ENCODE data around the gene TGFBI. TPM values are rescaled to one million over a fixed set of nuclear protein-coding genes. Genes with fewer than 3 reads are reported as not detected.

TGFBI gene
- total and polyA plus RNA-seq, 8 donors: 3.7 to 50.1 (median 14.3) TPM

- ATAC-seq (no peak), DNase-seq (no peak), FAIRE-seq (no peak)
- TF ChIP-seq CTCF (IDR thresholded peaks at IDR 0.05): no peak
- 97 to 99% methylated on average over 4 of the region's 4 CpGs for WGBS, 2 donors
- Histone ChIP-seq H3K4me3 (no peak overlapping the region), H3K9me3 (no peaks in the 10 kb centered on the region), H3K27ac (peak overlapping the region in 1 of 4 donors; percentile 21), H3K4me1 (peaks cover 12 to 19% (median 13%) of the 10 kb centered on the region in 3 donors), H3K36me3 (no peaks in the 10 kb centered on the region), H3K27me3 (no peaks in the 10 kb centered on the region)
- intact Hi-C loops (cut with DNase I): no loop called here
These were observed 61.5 kb downstream of the TGFBI start for GRCh38 chr5:136090319-136090718.

DNA sequence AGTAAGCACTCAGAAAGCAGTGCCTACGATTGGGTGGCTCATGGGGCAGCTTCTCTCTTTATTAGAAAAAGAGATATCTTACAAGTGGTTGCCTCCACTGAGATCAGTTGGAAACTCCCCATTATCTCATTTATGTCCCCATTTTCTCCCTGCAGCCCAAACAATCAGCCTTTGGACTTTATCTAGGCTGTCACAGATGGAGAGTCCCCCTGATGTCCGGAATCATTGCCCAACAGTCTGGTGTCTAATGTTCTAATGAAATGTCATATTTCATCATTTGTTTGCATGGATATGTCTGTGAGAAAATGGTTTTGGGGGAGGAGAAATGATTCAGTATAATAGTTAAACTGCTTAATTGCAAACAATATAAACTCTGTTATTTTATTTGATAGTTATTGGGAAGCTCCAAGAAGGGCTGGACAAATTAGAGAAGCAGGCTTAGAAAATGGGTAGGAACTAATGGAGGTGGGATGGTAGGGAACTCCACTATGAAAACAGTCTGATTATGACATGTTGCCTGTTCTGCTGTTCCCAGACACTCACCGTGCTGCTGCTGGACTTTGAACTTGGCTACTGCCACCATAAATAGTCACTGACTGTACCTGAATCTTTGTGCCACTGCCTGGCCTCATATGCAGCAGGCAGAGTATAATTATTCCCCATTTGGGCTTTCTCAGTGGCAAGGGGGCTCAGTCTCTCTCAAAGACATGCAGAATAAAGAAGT, 65.6 kb downstream of the TGFBI start:
- H3K27me3 ChIP-seq: no peaks in the 10 kb centered on the region
- no peaks in the 10 kb centered on the region for H3K36me3 ChIP-seq
- H3K4me1 ChIP-seq: peaks cover 6 to 19% (median 6%) of the 10 kb centered on the region in 3 donors
- no peak for TF ChIP-seq CTCF (IDR thresholded peaks at IDR 0.05)
- 21 to 30% methylated on average over 3 of the region's 3 CpGs for WGBS, 2 donors
- FAIRE-seq (no peak), DNase-seq (peak in 4 of 6 donors; percentile 33 to 72 (median 44)), ATAC-seq (peak; percentile 94 to 97 (median 97))
- H3K9me3 ChIP-seq: no peaks in the 10 kb centered on the region
- intact Hi-C loops (cut with DNase I): no loop called here
- peak overlapping the region in 2 of 4 donors; percentile 59 to 61 for H3K27ac ChIP-seq
- no peak overlapping the region for H3K4me3 ChIP-seq

- no peak overlapping the region for H3K4me3 ChIP-seq
- no peaks in the 10 kb centered on the region for H3K27me3 ChIP-seq
- H3K36me3 ChIP-seq: no peaks in the 10 kb centered on the region
- H3K27ac ChIP-seq: peak overlapping the region in 1 of 4 donors; percentile 61
- FAIRE-seq (no peak), DNase-seq (no peak), ATAC-seq (peak; percentile 12 to 39 (median 35))
- TF ChIP-seq CTCF (IDR thresholded peaks at IDR 0.05): no peak
- peaks cover 6 to 19% (median 6%) of the 10 kb centered on the region in 3 donors for H3K4me1 ChIP-seq
- 40 to 42% methylated on average over 8 of the region's 8 CpGs for WGBS, 2 donors
- intact Hi-C loops (cut with DNase I): no loop called here
- no peaks in the 10 kb centered on the region for H3K9me3 ChIP-seq
These were observed 66.3 kb downstream of the TGFBI start for GRCh38 chr5:136094913-136095641.

- H3K4me1 ChIP-seq: peaks cover 6 to 19% (median 6%) of the 10 kb centered on the region in 3 donors
These were observed 69.4 kb downstream of the TGFBI start for GRCh38 chr5:136098176-136098575.

More at GRCh38 chr5:136098176-136098575, 69.4 kb downstream of the TGFBI start:
- no peak overlapping the region for H3K27ac ChIP-seq
- no peaks in the 10 kb centered on the region for H3K36me3 ChIP-seq
- no peak for TF ChIP-seq CTCF (IDR thresholded peaks at IDR 0.05)
- H3K9me3 ChIP-seq: no peaks in the 10 kb centered on the region
- no peaks in the 10 kb centered on the region for H3K27me3 ChIP-seq
- intact Hi-C loops (cut with DNase I): no loop called here
- FAIRE-seq: no peak
- DNase-seq: no peak
- WGBS, 2 donors: 49 to 51% methylated on average over 4 of the region's 4 CpGs
- H3K4me3 ChIP-seq: no peak overlapping the region
- no peak for ATAC-seq

Measured in pancreas (tissue), 10 donors.